ENCODE data around the gene FAIM2.

Gene FAIM2

GRCh38 chr12:49901986-49902385 is 1.7 kb downstream of the FAIM2 start:
- peaks cover 9 to 12% of the 10 kb centered on the region in 2 donors for H3K4me1 Mint-ChIP-seq
- peaks cover 45 to 75% of the 10 kb centered on the region in 2 donors for H3K27me3 Mint-ChIP-seq

GRCh38 chr12:49901026-49901425 is 2.7 kb downstream of the FAIM2 start:
- no peak overlapping the region for H3K4me3 Mint-ChIP-seq
- H3K27ac Mint-ChIP-seq: no peak overlapping the region
- no peaks in the 10 kb centered on the region for H3K36me3 Mint-ChIP-seq
- H3K27me3 Mint-ChIP-seq: peaks cover 41 to 71% of the 10 kb centered on the region in 2 donors
- DNase-seq (no peak), ATAC-seq (replicated peaks) (no peak)
- H3K9me3 Mint-ChIP-seq: no peaks in the 10 kb centered on the region
- peaks cover 9 to 12% of the 10 kb centered on the region in 2 donors for H3K4me1 Mint-ChIP-seq

More at GRCh38 chr12:49901986-49902385, 1.7 kb downstream of the FAIM2 start:
- H3K36me3 Mint-ChIP-seq: no peaks in the 10 kb centered on the region
- H3K4me3 Mint-ChIP-seq: no peak overlapping the region
- H3K9me3 Mint-ChIP-seq: no peaks in the 10 kb centered on the region
- no peak overlapping the region for H3K27ac Mint-ChIP-seq
- ATAC-seq (replicated peaks) (no peak), DNase-seq (no peak)

- ATAC-seq (replicated peaks) (no peak), DNase-seq (no peak)
- Mint-ChIP-seq H3K9me3 (no peaks in the 10 kb centered on the region), H3K27me3 (peaks cover 35 to 64% of the 10 kb centered on the region in 2 donors), H3K4me3 (no peak overlapping the region), H3K27ac (no peak overlapping the region), H3K36me3 (no peaks in the 10 kb centered on the region), H3K4me1 (peaks cover 9 to 12% of the 10 kb centered on the region in 2 donors)
These were observed 3.3 kb downstream of the FAIM2 start for GRCh38 chr12:49900371-49900770.

- Mint-ChIP-seq H3K36me3 (no peaks in the 10 kb centered on the region), H3K27me3 (peaks cover 33 to 62% of the 10 kb centered on the region in 2 donors), H3K4me3 (no peak overlapping the region), H3K27ac (no peak overlapping the region), H3K4me1 (peaks cover 9 to 12% of the 10 kb centered on the region in 2 donors), H3K9me3 (no peaks in the 10 kb centered on the region)
- DNase-seq: no peak
- ATAC-seq (replicated peaks): no peak
These were observed 3.8 kb downstream of the FAIM2 start for GRCh38 chr12:49899921-49900320.

- DNase-seq (no peak), ATAC-seq (replicated peaks) (no peak)
- H3K27me3 Mint-ChIP-seq: peaks cover 29 to 56% of the 10 kb centered on the region in 2 donors
- H3K27ac Mint-ChIP-seq: no peak overlapping the region
- peaks cover 10 to 13% of the 10 kb centered on the region in 2 donors for H3K4me1 Mint-ChIP-seq
- H3K4me3 Mint-ChIP-seq: no peak overlapping the region
- no peaks in the 10 kb centered on the region for H3K9me3 Mint-ChIP-seq
- H3K36me3 Mint-ChIP-seq: no peaks in the 10 kb centered on the region
These were observed 4.3 kb downstream of the FAIM2 start for GRCh38 chr12:49899286-49899843.

GRCh38 chr12:49897276-49897675 is 6.4 kb downstream of the FAIM2 start:
- Mint-ChIP-seq H3K9me3 (no peaks in the 10 kb centered on the region), H3K27me3 (peaks cover 26 to 49% of the 10 kb centered on the region in 2 donors), H3K4me1 (peaks cover 11 to 15% of the 10 kb centered on the region in 2 donors), H3K4me3 (no peak overlapping the region), H3K27ac (no peak overlapping the region), H3K36me3 (no peaks in the 10 kb centered on the region)
- DNase-seq: no peak
- ATAC-seq (replicated peaks): no peak

GRCh38 chr12:49895773-49896172 is 7.9 kb downstream of the FAIM2 start:
- Mint-ChIP-seq H3K27me3 (peaks cover 21 to 43% of the 10 kb centered on the region in 2 donors), H3K4me1 (peaks cover 11 to 16% of the 10 kb centered on the region in 2 donors), H3K9me3 (no peaks in the 10 kb centered on the region), H3K27ac (no peak overlapping the region), H3K36me3 (no peaks in the 10 kb centered on the region), H3K4me3 (no peak overlapping the region)
- DNase-seq (no peak), ATAC-seq (replicated peaks) (no peak)

- DNase-seq: no peak
- Mint-ChIP-seq H3K9me3 (no peaks in the 10 kb centered on the region), H3K4me3 (no peak overlapping the region), H3K36me3 (no peaks in the 10 kb centered on the region), H3K27me3 (peaks cover 23 to 37% of the 10 kb centered on the region in 2 donors), H3K27ac (no peak overlapping the region), H3K4me1 (peaks cover 11 to 14% of the 10 kb centered on the region in 2 donors)
- no peak for ATAC-seq (replicated peaks)
These were observed 8.9 kb downstream of the FAIM2 start for GRCh38 chr12:49894751-49895148.

- H3K27ac Mint-ChIP-seq: peak overlapping the region; percentile 72
- no peaks in the 10 kb centered on the region for H3K36me3 Mint-ChIP-seq
- H3K4me1 Mint-ChIP-seq: peaks cover 11 to 14% of the 10 kb centered on the region in 2 donors
- H3K4me3 Mint-ChIP-seq: no peak overlapping the region
- no peaks in the 10 kb centered on the region for H3K9me3 Mint-ChIP-seq
- peak; percentile 87 to 92 for ATAC-seq (replicated peaks)
- H3K27me3 Mint-ChIP-seq: peaks cover 23 to 33% of the 10 kb centered on the region in 2 donors
- DNase-seq: peak; percentile 29
These were observed 9.6 kb downstream of the FAIM2 start for GRCh38 chr12:49893753-49894750.

- no peak for ATAC-seq (replicated peaks)
- H3K4me3 Mint-ChIP-seq: no peak overlapping the region
- H3K27me3 Mint-ChIP-seq: peaks cover 18 to 25% of the 10 kb centered on the region in 2 donors
- no peak overlapping the region for H3K27ac Mint-ChIP-seq
- H3K9me3 Mint-ChIP-seq: no peaks in the 10 kb centered on the region
- H3K4me1 Mint-ChIP-seq: peaks cover 11% of the 10 kb centered on the region in 2 donors
- no peaks in the 10 kb centered on the region for H3K36me3 Mint-ChIP-seq
- no peak for DNase-seq
These were observed 10.9 kb downstream of the FAIM2 start for GRCh38 chr12:49892732-49893317.

- Mint-ChIP-seq H3K4me3 (no peak overlapping the region), H3K4me1 (peaks cover 11% of the 10 kb centered on the region in 2 donors), H3K36me3 (no peaks in the 10 kb centered on the region), H3K27ac (no peak overlapping the region), H3K27me3 (peaks cover 19 to 21% of the 10 kb centered on the region in 2 donors), H3K9me3 (no peaks in the 10 kb centered on the region)
- ATAC-seq (replicated peaks) (no peak), DNase-seq (no peak)
These were observed 11.5 kb downstream of the FAIM2 start for GRCh38 chr12:49892084-49892731.

GRCh38 chr12:49891476-49891875 is 12.2 kb downstream of the FAIM2 start:
- ATAC-seq (replicated peaks): no peak
- H3K27ac Mint-ChIP-seq: no peak overlapping the region
- H3K27me3 Mint-ChIP-seq: peaks cover 25% of the 10 kb centered on the region in 2 donors
- H3K4me3 Mint-ChIP-seq: no peak overlapping the region
- no peak for DNase-seq
- no peaks in the 10 kb centered on the region for H3K9me3 Mint-ChIP-seq
- H3K4me1 Mint-ChIP-seq: peaks cover 11% of the 10 kb centered on the region in 2 donors
- no peaks in the 10 kb centered on the region for H3K36me3 Mint-ChIP-seq

- Mint-ChIP-seq H3K4me1 (peaks cover 11% of the 10 kb centered on the region in 2 donors), H3K27ac (no peak overlapping the region), H3K4me3 (no peak overlapping the region), H3K36me3 (no peaks in the 10 kb centered on the region), H3K9me3 (no peaks in the 10 kb centered on the region), H3K27me3 (peaks cover 25% of the 10 kb centered on the region in 2 donors)
- DNase-seq (no peak), ATAC-seq (replicated peaks) (no peak)
These were observed 12.7 kb downstream of the FAIM2 start for GRCh38 chr12:49891012-49891411.

- ATAC-seq (replicated peaks) (no peak), DNase-seq (no peak)
- Mint-ChIP-seq H3K27me3 (peaks cover 32 to 35% of the 10 kb centered on the region in 2 donors), H3K4me1 (peaks cover 11% of the 10 kb centered on the region in 2 donors), H3K36me3 (no peaks in the 10 kb centered on the region), H3K27ac (no peak overlapping the region), H3K4me3 (no peak overlapping the region), H3K9me3 (no peaks in the 10 kb centered on the region)
These were observed 13.6 kb downstream of the FAIM2 start for GRCh38 chr12:49890096-49890461.

All from stimulated activated naive B cell treated with anti-CD40 and anti-IgM and Interleukin-4, amounts not matched to agents 10 μg/mL and 1 μg/mL and 100 μg/mL, for 72 hours (primary cell).